ENCODE measurements around the gene MAP7D3. TPM values are rescaled to one million over a fixed set of nuclear protein-coding genes. Genes with fewer than 3 reads are reported as not detected.
A peak's percentile ranks its signal among the peaks of the same experiment; 100 is the strongest.
"Not testable (repeated sequence)": the region's sequence is repeated elsewhere in the genome, so short reads cannot be mapped to it uniquely, and the experiment has no call there.

The MAP7D3 gene, protein sequence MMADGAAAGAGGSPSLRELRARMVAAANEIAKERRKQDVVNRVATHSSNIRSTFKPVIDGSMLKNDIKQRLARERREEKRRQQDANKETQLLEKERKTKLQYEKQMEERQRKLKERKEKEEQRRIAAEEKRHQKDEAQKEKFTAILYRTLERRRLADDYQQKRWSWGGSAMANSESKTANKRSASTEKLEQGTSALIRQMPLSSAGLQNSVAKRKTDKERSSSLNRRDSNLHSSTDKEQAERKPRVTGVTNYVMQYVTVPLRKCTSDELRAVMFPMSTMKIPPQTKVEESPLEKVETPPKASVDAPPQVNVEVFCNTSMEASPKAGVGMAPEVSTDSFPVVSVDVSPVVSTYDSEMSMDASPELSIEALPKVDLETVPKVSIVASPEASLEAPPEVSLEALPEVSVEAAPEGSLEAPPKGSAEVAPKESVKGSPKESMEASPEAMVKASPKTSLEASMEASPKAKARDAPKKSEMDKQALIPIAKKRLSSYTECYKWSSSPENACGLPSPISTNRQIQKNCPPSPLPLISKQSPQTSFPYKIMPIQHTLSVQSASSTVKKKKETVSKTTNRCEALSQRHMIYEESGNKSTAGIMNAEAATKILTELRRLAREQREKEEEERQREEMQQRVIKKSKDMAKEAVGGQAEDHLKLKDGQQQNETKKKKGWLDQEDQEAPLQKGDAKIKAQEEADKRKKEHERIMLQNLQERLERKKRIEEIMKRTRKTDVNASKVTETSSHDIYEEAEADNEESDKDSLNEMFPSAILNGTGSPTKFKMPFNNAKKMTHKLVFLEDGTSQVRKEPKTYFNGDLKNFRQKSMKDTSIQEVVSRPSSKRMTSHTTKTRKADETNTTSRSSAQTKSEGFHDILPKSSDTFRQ
- 3.3 TPM for total RNA-seq

DNA sequence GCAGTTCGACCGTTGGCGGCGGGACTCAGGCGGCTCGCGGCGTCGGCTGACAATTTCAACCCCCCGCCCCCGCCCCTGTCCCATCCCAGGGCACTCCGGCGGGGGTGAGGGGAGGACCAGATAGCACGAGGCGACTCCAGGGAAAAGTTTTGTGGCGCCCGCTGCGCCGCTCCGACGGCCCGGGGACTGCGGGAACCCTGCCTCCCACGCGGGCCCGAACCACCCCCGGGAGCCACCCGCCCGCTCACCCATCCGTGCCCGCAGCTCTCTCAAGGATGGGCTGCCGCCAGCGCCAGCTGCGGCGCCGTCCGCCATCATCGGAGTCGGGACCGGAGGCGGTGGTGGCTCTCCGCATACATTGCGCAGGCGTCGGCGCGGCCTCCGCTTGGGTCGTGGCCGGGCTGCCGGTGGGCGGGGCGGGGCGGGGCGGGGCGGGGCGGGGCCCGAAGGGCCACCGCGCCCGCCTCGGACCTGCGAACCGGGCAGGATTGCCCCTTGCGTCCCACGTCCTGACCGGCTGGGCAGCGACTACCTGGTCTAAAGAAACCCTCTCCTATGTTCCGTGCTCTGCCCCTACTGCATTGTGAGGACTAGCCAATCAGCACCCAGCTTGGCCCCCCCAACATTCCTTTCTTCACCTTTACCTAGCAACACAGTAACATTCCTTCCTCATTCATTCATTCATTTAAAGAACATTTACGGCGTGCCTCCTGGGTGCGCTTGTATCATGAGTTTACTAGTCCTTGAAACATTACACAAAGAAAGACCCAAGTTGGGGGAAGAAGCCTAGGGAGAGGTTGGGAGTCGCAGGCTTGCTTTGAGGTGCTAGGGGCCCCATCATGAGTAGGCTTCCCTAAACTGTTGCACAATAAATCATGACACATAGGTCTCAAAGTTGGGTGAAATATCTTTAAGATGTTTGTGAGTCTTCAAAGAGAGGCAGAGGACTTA, at the start of gene MAP7D3:
TSS of gene MAP7D3 (minus strand) at position 360 of the 951 bp plus-strand sequence. CDS start at position 318, 42 bp downstream.
- no peaks in the 10 kb centered on the region for H3K9me3 ChIP-seq (ENCODE audit: low read depth, low read length)
- H3K4me1 ChIP-seq (ENCODE audit: insufficient read depth, low read length) = peaks cover 5% of the 10 kb centered on the region
- H3K4me3 ChIP-seq (ENCODE audit: low read length) = peak within 1 kb of the TSS; percentile 59
- H3K27me3 ChIP-seq (ENCODE audit: insufficient read depth, low read length) = no peaks in the 10 kb centered on the region

DNA sequence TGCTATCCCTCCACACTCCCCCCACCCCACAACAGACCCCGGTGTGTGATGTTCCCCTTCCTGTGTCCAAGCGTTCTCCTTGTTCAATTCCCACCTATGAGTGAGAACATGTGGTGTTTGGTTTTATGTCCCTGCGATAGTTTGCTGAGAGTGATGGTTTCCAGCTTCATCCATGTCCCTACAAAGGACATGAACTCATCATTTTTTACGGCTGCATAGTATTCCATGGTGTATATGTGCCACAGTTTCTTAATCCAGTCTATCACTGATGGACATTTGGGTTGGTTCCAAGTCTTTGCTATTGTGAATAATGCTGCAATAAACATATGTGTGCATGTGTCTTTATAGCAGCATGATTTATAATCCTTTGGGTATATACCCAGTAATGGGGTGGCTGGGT, 49.5 kb upstream of the MAP7D3 start, which contains the start of gene ADGRG4:
TSS of gene ADGRG4 (plus strand) at position 243 of the 400 bp plus-strand sequence. CDS start 7,815 bp downstream, outside the sequence.
- H3K4me1 ChIP-seq (ENCODE audit: insufficient read depth, low read length); H3K27me3 ChIP-seq (ENCODE audit: insufficient read depth, low read length); H3K9me3 ChIP-seq (ENCODE audit: low read depth, low read length); H3K4me3 ChIP-seq (ENCODE audit: low read length): not testable (repeated sequence)

DNA sequence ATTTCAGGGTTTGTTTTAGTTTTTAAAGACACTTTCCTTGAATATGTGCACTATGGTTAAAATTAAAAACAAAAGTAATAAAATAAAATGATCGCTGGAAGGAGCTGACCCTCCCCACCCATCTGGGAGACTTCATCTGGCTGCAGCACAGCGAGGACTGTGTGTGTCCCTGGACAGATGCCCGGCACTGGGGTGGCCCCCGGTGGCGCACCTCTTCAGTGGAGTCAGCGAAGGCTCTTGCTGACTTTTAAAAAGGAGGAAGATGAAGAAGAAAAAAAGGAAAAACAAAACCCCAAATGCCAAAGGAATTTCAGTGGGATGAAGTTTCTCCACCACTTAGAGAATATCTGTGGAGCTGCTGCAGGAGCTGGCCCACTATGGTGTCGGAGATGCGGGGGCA, 44.2 kb upstream of the MAP7D3 start:
- Histone ChIP-seq H3K27me3 (ENCODE audit: insufficient read depth, low read length) (no peaks in the 10 kb centered on the region), H3K4me1 (ENCODE audit: insufficient read depth, low read length) (no peaks in the 10 kb centered on the region), H3K9me3 (ENCODE audit: low read depth, low read length) (no peaks in the 10 kb centered on the region), H3K4me3 (ENCODE audit: low read length) (no peak overlapping the region)

DNA sequence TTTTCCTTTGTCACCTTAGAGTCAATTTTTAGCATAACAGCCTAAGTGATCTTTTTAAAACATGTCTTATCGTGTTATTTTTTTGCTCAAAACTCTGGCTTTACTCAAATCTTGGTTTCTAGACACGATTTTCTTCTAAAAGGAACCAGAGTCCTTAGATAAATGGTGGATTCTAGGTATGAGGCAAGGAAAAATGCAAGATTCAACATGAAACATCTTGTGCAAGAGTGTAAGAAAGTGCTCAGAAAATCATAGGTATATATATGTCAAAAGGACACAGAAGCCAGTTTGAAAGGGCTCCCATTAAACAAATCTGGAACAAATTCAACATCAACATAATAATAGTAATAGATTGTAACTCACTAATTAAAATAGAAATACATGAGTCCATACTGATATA, 41.5 kb upstream of the MAP7D3 start:
- H3K27me3 ChIP-seq (ENCODE audit: insufficient read depth, low read length) = no peaks in the 10 kb centered on the region

DNA sequence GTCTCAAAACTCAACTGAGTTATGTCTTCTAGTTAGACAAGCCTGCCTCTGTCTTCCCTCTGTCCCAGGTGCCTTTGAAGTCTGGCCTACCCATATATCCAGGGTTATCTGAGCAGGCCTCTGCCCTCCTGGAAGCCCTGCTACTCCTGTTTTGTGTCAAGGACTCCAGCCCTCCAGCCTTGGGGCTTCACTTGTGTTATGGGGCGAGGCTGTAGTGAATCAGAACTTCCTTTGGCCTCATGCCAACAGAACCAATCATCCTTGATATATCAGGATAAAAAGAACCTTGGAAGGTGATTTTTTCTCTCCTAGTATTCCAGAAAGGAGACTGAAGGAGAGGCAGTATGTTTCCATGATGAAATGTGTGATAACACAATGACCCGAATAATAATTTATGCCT, 40.6 kb upstream of the MAP7D3 start:
- Histone ChIP-seq H3K27me3 (ENCODE audit: insufficient read depth, low read length) (no peaks in the 10 kb centered on the region), H3K4me1 (ENCODE audit: insufficient read depth, low read length) (no peaks in the 10 kb centered on the region), H3K4me3 (ENCODE audit: low read length) (no peak overlapping the region), H3K9me3 (ENCODE audit: low read depth, low read length) (no peaks in the 10 kb centered on the region)

More for the DNA sequence above, 41.5 kb upstream of the MAP7D3 start:
- Histone ChIP-seq H3K4me3 (ENCODE audit: low read length) (no peak overlapping the region), H3K4me1 (ENCODE audit: insufficient read depth, low read length) (no peaks in the 10 kb centered on the region), H3K9me3 (ENCODE audit: low read depth, low read length) (no peaks in the 10 kb centered on the region)

DNA sequence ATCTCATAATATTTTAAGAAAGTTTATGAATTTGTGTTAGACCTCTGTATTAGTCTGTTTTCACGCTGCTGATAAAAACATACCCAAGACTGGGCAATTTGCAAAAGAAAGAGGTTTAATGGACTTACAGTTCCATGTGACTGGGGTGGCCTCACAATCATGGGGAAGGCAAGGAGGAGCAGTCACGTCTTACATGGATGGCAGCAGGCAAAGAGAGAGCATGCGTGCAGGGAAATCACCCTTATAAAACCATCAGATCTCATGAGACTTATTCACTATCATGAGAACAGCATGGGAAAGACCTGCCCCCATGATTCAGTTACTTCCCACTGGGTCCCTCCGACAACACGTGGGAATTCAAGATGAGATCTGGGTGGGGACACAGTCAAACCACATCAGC, 35.2 kb upstream of the MAP7D3 start:
- H3K4me3 ChIP-seq (ENCODE audit: low read length); H3K4me1 ChIP-seq (ENCODE audit: insufficient read depth, low read length); H3K27me3 ChIP-seq (ENCODE audit: insufficient read depth, low read length); H3K9me3 ChIP-seq (ENCODE audit: low read depth, low read length): not testable (repeated sequence)

DNA sequence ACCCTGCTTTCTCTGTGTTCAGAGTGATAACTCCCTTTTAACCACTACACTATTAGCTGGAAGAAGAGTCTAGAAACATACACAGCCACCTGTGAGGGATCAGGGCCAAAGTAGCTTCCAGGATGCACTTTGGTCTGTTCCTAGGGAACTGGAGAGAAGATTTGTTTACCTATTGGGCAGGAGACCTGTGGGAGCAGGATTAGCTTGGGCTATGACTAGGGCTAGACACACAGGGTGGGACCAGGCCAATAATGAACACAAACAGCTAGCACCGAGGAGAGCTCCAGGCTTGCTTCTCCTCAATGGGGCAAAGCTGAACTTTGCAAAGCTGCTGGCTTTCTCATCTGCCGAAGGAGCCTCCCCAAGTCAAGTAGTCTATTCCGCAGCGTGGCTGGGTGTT, 24.4 kb upstream of the MAP7D3 start:
- H3K4me1 ChIP-seq (ENCODE audit: insufficient read depth, low read length) = no peaks in the 10 kb centered on the region
- no peak overlapping the region for H3K4me3 ChIP-seq (ENCODE audit: low read length)
- H3K27me3 ChIP-seq (ENCODE audit: insufficient read depth, low read length) = no peaks in the 10 kb centered on the region
- no peaks in the 10 kb centered on the region for H3K9me3 ChIP-seq (ENCODE audit: low read depth, low read length)

DNA sequence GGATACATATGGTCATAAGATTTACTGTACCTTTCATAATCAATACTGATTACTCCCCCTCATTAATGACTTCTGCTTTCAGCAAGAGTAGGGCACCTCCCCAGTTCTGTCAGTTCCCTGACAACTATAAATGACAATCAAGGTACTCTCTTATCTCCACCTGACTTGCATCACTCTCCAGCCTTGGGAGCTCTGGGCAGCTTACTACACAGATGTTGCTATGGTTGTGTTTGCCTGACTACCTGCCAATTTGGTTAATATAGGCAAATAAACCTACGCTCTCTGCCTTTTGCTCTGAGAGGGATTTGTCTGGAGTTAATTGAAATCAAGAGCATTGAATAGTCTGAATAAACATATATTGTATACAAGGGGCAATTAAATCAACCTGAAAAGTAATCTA, 22.8 kb upstream of the MAP7D3 start:
- Histone ChIP-seq H3K27me3 (ENCODE audit: insufficient read depth, low read length) (no peaks in the 10 kb centered on the region), H3K4me1 (ENCODE audit: insufficient read depth, low read length) (no peaks in the 10 kb centered on the region), H3K9me3 (ENCODE audit: low read depth, low read length) (no peaks in the 10 kb centered on the region), H3K4me3 (ENCODE audit: low read length) (no peak overlapping the region)

DNA sequence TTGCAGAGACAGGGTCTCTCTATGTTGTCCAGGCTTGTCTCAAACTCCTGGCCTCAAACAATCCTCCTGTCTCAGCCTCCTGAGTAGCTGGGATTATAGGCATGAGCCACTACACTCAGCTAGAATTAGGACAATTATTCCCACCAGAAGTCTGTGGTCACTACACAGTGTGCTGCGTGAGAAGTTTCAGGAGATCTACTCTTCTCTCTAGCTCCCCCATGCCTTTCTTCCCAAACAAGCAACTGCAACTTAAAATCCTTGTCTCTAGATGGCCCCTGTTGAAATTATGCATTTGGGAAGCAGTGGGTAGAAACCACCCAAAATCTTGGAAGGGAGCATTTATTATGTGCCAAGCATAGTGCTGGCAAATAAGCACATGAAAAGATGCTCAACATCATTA, 21.1 kb upstream of the MAP7D3 start:
- H3K27me3 ChIP-seq (ENCODE audit: insufficient read depth, low read length) = no peaks in the 10 kb centered on the region
- no peaks in the 10 kb centered on the region for H3K9me3 ChIP-seq (ENCODE audit: low read depth, low read length)
- H3K4me1 ChIP-seq (ENCODE audit: insufficient read depth, low read length) = no peaks in the 10 kb centered on the region
- H3K4me3 ChIP-seq (ENCODE audit: low read length) = no peak overlapping the region

DNA sequence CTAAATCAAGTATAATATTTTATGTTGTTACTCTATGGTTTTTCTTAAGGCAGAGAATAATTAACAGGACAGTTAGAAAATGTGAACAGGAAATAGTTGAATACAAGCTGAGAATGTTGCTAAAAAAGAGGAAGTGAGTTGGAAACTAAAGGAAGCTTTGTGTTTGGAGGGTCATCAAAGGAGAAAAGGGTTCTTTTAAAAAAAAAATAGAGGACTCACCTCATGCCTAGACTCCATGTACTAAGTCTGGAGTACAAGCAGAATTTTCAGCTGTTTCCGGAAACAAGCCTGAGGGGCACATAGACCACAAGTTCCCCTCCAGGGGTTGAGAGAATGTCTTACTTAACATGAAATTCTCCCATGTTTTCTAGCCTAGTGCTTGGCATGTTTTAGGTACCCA, 20.1 kb upstream of the MAP7D3 start:
- H3K4me3 ChIP-seq (ENCODE audit: low read length) = no peak overlapping the region
- H3K4me1 ChIP-seq (ENCODE audit: insufficient read depth, low read length) = no peaks in the 10 kb centered on the region
- H3K9me3 ChIP-seq (ENCODE audit: low read depth, low read length) = no peaks in the 10 kb centered on the region
- no peaks in the 10 kb centered on the region for H3K27me3 ChIP-seq (ENCODE audit: insufficient read depth, low read length)

DNA sequence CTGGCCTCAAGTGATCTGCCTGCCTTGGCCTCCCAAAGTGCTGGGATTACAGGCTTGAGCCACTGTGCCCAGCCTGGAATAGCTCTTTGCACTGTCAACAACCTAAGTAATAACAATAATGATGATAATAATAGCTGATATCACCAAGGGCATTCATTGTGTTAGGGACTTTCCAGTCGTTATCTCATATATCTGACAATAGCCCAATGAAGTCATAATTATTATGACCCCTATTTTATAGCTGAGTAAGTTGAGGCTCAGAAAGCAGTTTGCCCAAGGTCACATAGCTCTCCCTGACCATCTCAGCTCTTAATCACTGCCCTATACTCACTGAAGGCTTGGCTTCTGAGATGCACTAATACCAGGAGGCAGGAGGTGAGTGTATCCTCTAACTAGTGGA, 18.7 kb upstream of the MAP7D3 start:
- no peaks in the 10 kb centered on the region for H3K4me1 ChIP-seq (ENCODE audit: insufficient read depth, low read length)
- H3K9me3 ChIP-seq (ENCODE audit: low read depth, low read length) = no peaks in the 10 kb centered on the region
- H3K4me3 ChIP-seq (ENCODE audit: low read length) = no peak overlapping the region
- no peaks in the 10 kb centered on the region for H3K27me3 ChIP-seq (ENCODE audit: insufficient read depth, low read length)

DNA sequence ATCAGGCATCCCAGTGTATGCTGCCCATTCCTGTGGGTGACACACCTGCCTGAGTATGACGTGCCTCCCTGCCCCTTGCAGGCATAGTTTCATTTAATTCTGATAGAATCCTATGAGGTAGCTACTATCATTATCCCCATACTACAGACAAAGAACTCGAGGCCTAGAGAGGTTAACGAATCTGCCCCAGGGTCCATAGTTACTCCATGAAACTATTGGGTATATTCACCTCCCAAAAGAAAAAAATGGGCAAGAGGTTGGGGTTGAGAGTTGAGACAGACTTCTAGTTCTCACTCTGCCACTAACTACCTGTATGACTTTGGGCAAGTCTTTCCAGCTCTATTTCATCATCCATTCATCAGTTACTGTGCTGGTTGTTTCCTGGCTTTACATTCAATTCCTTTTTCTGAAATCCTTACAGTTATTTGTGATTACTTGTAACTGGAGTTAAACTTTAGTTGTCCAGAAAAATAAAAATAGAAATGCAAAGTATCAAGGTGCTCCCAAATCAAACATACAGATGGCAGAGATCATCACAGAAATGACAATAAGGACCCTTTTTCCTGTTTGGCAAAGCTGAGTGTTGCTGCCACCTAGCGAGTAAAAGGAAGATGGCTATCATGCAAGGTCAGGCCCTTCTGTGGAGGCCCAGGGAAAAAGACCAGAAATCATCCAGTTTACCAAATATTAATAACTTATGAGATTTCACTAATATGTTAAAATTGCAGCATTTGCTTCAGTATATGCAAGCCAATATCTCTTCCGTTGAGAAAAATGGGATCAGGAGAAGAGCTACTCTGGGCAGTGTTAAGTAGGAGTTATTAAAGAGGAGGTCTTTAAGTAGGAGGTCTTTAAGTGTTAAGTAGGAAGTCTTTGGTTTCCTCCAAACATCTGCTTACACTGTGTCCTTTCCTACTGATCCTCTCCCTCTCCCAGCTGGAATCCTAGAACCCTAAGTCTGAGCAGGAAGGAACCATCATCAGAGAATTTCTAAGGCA, 17.1 kb upstream of the MAP7D3 start:
- Histone ChIP-seq H3K9me3 (ENCODE audit: low read depth, low read length) (no peaks in the 10 kb centered on the region), H3K4me1 (ENCODE audit: insufficient read depth, low read length) (no peaks in the 10 kb centered on the region), H3K4me3 (ENCODE audit: low read length) (no peak overlapping the region), H3K27me3 (ENCODE audit: insufficient read depth, low read length) (no peaks in the 10 kb centered on the region)

DNA sequence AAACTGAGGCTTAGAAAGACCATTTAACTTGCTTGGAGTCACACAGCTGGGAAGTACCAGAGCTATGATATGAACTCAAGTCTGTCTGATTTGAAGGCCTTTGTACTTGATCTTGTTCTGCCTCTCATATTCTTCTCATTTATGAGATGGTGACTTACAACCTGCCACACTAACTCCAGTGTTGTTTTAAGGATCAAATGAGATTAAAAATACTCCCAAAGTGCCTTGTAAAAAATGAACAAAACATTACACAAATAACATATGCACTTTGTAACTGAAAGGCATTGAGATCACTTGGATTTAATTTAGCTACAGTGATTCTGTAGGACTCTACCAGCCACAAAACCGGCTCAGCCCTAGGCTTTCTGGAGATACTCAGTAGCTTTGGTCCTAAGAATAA, 15.6 kb upstream of the MAP7D3 start:
- no peaks in the 10 kb centered on the region for H3K9me3 ChIP-seq (ENCODE audit: low read depth, low read length)
- H3K4me1 ChIP-seq (ENCODE audit: insufficient read depth, low read length) = no peaks in the 10 kb centered on the region
- no peaks in the 10 kb centered on the region for H3K27me3 ChIP-seq (ENCODE audit: insufficient read depth, low read length)
- H3K4me3 ChIP-seq (ENCODE audit: low read length) = no peak overlapping the region

Data from mononuclear cell (primary cell).